OCI-M2 (cell line): ENCODE measurements around the gene LRRC34.

Experiments used
- DNase-seq: peaks from one replicate; lab custom pipeline; 2025; ENCODE audit not compliant: unreplicated experiment; lab: John Stamatoyannopoulos, UW

The LRRC34 gene, protein sequence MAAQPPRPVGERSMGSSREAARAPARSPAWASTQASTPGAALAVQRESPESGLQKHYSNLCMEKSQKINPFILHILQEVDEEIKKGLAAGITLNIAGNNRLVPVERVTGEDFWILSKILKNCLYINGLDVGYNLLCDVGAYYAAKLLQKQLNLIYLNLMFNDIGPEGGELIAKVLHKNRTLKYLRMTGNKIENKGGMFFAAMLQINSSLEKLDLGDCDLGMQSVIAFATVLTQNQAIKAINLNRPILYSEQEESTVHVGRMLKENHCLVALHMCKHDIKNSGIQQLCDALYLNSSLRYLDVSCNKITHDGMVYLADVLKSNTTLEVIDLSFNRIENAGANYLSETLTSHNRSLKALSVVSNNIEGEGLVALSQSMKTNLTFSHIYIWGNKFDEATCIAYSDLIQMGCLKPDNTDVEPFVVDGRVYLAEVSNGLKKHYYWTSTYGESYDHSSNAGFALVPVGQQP

DNA sequence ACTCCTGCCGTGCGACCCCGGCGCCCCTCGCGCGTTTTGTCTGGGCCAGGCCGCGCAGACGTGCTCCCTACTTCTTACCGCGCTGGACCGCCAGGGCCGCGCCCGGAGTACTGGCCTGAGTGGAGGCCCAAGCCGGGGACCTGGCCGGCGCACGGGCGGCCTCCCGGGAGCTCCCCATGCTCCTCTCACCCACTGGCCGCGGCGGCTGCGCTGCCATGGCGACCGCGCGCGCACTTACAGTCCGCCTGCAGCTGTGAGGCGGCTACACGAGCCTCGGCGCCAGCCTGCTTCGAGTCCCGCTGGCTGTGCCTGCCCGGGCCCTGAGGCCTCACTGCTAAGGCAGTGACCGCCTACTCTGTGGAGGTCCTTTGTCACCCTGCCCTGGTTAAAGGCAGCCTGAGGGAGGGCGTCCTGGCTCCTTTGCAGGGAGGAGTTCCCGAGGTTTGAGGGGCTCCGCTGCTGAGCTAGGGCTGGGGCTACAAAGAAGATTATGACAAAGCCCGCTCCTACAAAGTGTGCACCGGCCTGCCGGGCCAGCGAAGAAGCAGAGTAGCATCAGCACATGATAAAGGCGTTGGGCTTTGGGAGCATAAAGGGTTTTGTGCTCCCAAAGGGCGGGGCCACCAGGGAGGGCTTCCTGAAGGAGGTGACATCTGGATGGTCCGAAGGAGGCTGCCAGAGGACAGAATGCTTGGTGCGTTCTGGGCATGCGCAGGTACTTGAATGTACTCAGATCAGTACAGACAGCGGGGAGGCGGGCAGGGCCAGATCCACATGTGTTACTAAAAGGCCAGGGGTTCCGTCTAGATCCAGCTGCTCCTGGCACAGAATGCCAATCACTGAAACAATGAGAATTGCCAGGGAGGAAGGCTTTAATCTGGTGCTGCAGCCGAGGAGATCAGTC is at the start of gene LRRC34, which contains the start of gene LRRIQ4:
TSS of gene LRRC34 (minus strand) at position 573 of the 904 bp plus-strand sequence. CDS start at position 217, 356 bp downstream.
TSS of gene LRRIQ4 (plus strand) at position 539 of the 904 bp plus-strand sequence. CDS start 9,052 bp downstream, outside the sequence.
- DNase-seq: no peak

DNA sequence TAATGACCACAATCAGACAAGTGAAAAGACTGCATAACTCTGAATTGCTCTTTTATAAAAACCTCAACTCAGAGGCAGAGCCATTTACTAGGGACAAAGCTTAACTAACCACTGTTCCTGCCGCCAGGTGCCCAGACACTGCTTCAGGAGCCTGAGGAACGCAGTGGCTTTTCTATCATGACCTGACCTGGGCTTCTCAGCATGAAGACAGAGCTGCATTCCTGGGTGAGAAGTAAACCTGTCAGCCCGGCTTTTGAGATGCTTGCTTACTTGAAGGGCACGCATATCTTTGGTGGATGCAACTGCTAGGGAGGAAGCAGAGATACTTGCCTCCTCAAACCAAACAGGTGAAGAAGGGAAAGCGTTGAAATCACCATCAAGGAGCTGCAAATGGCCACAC is 49.2 kb upstream of the LRRC34 start:
- DNase-seq: no peak

- DNase-seq: no peak
Observed at GRCh38 chr3:169857811-169858210, 45.1 kb upstream of the LRRC34 start.

DNA sequence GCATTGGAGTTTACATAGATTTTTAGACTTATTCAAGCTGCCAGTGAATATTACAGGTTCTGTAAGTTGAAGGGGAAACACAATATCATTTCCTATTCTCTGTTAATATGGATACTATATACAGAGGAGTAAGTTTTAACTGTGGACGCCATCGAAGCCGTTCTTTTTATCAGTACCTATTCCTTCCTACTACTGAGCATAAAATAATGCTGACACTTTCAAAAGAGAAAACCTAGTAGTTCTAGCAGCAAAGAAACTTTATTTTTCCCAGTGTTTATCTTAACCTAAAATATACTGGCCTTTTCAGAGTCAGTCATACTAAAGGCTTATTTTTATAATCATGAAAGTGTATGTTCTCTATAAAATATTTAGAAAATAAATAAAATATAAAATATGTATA is 42.8 kb upstream of the LRRC34 start:
- DNase-seq: no peak

GRCh38 chr3:169850618-169851017 is 37.9 kb upstream of the LRRC34 start:
- DNase-seq: no peak

- DNase-seq: no peak
Observed at GRCh38 chr3:169848741-169849140, 36.0 kb upstream of the LRRC34 start.

DNA sequence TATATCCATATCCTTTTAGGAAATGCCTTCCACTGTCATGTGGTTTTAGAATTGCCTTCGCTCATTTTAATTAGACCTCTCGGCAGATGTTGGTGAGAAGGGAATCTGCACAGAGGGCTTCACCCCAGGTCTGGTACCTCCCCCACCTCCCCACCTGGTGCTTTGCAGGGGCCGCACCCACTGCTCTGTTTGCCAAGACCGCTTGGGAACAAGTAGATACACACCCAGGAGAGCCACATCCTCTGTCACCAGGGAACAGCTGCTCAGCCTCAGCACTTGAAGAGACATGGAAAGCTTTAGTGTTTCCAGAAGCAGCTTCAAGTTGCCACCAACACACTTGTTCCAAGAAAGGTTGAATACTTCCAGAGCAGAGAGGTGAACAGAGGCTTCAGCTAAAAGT is 35.2 kb upstream of the LRRC34 start:
- no peak for DNase-seq

- no peak for DNase-seq
Observed at GRCh38 chr3:169846458-169847193, 33.9 kb upstream of the LRRC34 start.

DNA sequence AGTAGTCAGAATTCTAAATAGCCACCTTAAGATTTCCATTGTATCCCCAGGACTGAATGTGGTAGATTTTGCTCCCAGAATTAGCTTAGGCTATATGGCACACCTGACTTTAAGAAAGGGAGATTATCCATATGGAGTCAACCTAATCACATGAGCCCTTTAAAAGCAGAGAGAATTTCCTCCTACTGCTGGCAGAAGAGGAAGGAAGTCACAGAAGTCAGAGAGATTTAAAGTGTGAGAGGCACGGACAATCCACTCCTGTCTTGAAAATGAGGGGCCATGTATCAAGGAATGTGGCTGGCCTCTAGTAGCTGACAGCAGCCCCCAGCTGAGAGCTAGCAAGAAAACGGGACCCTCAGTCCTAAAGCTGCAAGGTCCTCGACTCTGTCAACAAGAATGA is 30.3 kb upstream of the LRRC34 start:
- no peak for DNase-seq

DNA sequence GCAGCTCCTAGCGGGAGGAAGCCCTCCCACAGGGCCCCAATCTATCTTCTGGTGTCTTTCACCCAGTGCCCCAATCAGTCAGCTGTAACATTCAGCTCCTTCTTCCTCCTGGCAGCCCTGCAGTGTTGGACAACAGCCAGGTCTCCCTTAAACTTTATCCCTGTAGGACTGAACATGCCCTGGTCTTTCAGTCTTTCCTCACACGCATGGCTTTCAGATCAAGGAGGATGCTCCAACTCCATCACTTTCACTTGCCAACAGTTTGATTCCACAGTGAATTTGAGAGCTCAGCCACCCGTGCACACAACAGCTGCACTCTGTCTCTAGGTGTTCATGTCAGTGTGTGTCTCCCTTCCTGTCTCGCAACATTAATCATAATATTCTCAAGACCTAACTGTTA is 28.5 kb upstream of the LRRC34 start:
- no peak for DNase-seq

DNA sequence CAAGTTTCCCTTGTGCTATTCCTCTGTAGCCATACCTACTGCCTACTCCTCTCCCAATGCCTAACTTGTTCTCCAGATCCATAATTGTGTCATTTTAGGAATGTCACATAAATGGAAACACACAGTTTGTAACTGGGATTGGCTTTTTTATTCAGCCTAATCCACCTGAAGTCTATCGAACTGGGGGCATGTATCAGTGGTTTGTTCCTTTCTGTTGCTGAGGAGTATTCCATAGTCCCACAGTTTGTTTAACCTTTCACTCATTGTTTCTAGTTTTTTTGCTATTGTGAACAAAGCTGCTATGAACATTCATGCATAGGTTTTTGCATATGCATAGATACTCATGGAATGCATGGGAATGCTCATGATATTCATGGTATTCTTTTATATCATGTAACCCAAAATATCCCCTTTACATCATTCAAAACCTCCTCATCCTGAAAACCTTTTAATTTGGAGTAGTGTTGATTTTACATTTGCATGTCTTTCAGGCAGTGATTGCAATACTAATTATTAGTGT is 25.9 kb upstream of the LRRC34 start:
- DNase-seq: no peak

GRCh38 chr3:169836942-169837275 is 24.2 kb upstream of the LRRC34 start:
- no peak for DNase-seq

DNA sequence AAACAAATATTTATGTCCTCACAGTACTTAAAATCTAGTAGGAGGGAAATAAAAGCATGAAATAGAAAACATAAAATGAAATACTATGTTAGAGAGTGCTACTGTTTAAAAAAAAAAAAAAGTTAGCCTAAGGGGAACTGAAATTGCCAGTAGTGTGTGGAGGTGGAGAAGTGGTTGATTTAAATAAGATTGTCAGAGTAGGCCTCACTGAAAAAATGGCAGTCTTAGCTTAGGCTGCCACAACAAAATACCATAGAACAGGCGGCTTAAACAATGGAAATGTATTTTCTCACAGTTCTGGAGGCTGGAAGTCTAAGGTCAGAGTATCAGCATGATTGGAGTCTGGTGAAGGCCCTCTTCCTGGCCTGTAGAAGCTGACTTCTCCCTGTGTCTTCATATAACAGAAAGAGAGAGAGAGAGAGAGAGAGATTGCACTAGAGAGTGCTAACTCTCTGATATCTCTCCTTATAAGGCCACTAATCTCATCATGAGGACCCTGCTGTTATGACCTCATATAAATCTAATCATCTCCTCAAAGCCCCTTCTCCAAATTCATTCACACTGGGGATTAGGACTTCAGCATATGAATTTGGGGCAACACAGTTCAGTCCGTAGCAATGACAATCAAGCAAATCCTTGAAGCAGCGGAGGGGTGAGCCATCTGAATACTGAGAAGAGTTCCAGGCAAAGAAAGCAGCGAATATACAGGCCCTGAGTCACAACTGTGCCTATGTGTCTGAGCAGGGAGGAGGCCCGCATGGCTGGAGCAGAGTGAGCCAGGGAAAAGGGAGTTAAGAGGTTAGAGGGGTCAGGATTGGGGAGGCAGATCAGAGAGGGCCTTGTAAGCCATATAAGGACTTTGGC is 23.6 kb upstream of the LRRC34 start:
- no peak for DNase-seq

GRCh38 chr3:169835533-169835932 is 22.8 kb upstream of the LRRC34 start:
- no peak for DNase-seq

DNA sequence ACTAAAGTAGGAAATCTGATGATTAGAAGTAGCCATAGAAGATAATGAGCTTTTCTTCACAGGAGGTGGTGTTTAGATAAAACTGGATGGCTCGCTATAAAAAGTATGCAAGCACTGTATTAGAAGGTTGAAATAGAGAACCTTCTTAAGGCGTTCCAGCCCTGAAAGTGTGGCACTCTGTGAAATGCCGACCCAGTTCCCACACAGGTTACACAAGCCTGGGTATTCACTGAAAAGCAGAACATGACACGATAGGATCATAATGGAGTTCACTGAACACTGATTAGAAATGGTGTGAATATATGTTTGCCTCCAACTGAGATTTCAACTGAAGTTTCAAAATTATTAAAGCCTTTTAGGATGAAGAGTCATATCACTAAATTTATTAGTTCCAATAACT is 15.0 kb upstream of the LRRC34 start:
- no peak for DNase-seq

DNA sequence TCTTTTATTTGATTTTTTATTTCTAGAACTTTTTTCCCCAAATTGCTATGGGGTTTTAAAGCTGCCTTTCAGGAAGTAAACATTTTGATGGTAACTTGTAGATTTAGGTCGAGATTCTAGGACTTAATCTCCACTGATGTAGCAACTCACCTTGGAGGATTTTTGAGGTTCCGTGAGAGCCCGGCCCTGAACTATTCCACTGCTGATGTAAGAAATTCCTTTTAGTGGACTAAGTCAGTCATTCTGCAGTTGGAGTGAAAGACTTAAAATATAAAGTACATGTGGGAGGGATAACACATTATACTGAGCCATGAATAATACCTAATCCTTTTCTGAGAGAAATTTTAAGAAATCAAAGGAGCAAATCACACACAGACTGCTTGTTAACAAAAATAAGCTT is 12.6 kb upstream of the LRRC34 start:
- no peak for DNase-seq

- no peak for DNase-seq
Observed at GRCh38 chr3:169822983-169823382, 10.3 kb upstream of the LRRC34 start.

DNA sequence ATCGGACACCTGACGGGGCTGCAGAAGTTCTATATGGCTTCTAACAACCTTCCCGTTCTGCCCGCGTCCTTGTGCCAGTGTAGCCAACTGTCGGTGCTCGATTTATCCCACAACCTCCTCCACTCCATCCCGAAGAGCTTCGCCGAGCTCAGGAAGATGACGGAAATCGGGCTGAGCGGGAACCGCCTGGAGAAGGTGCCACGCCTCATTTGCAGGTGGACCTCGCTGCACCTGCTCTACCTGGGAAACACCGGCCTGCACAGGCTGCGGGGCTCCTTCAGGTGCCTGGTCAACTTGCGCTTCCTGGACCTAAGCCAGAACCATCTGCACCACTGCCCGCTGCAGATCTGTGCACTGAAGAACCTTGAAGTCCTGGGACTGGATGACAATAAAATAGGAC is 9.8 kb upstream of the LRRC34 start:
- no peak for DNase-seq

DNA sequence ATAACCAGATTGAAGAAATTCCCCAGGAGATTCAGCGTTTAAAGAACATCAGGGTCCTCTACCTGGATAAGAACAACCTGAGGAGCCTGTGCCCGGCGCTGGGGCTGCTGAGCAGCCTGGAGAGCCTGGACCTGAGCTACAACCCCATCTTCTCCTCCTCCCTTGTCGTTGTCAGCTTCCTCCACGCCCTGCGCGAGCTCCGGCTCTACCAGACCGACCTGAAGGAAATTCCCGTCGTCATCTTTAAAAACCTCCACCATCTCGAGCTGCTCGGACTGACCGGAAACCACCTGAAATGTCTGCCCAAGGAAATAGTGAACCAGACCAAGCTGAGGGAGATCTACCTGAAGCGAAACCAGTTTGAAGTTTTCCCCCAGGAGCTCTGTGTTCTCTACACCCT is 9.4 kb upstream of the LRRC34 start:
- no peak for DNase-seq

GRCh38 chr3:169818316-169818715 is 5.6 kb upstream of the LRRC34 start:
- DNase-seq: no peak
